A673 (cell line): Measurements from ENCODE around the gene TFAM. TPM values are rescaled to one million over a fixed set of nuclear protein-coding genes. Genes with fewer than 3 reads are reported as not detected.

Experiments used
- BruUV-seq: library from RNA; stranded (reverse); fragments of 400-500 nt; replicated peaks from 2 replicates; lab custom pipeline; 2021; lab: Mats Ljungman, UMichigan
- CTCF ChIA-PET: fragments of 300-600 bp; sonication (Branson Sonifier 250); formaldehyde crosslinking; loops from one replicate; lab custom pipeline; 2022; ENCODE audit warnings: antibody characterized with exemption; lab: Charles Lee
- POLR2A ChIA-PET: fragments of 300-600 bp; sonication (Branson Sonifier 250); formaldehyde crosslinking; loops from one replicate; lab custom pipeline; 2022; ENCODE audit warnings: antibody characterized with exemption; ENCODE audit not compliant: low non-redundant PET; lab: Charles Lee
- DNase-seq: peaks from one replicate; pipeline ENCODE4 v3.0.0-alpha.2; 2015; ENCODE audit warnings: low spot score
- H3K27ac ChIP-seq: fragments of 200-600 bp; sonication (generic); 2 replicates; pipeline ENCODE4 v1.5.1; 2016; ENCODE audit warnings: mixed run types, low read depth, mild to moderate bottlenecking, mixed read lengths, antibody characterized with exemption, low read length; ENCODE audit not compliant: poor library complexity, severe bottlenecking
- H3K27me3 ChIP-seq: fragments of 200-600 bp; sonication (generic); replicated peaks from 2 replicates; pipeline ENCODE4 v1.6.1; 2017; ENCODE audit warnings: mixed run types, low read depth, mild to moderate bottlenecking, mixed read lengths, antibody characterized with exemption, low read length; ENCODE audit not compliant: insufficient read depth, poor library complexity
- H3K36me3 ChIP-seq: fragments of 200-600 bp; sonication (generic); 2 replicates; pipeline ENCODE4 v1.6.1; 2016; ENCODE audit warnings: mixed run types, mild to moderate bottlenecking, mixed read lengths, antibody characterized with exemption, low read length; ENCODE audit not compliant: insufficient read depth, poor library complexity, severe bottlenecking
- H3K4me1 ChIP-seq: fragments of 200-600 bp; sonication (generic); 2 replicates; pipeline ENCODE4 v1.6.1; 2017; ENCODE audit warnings: mixed run types, mild to moderate bottlenecking, mixed read lengths, antibody characterized with exemption, low read length; ENCODE audit not compliant: insufficient read depth, poor library complexity, severe bottlenecking
- H3K4me3 ChIP-seq: fragments of 200-600 bp; sonication (generic); 2 replicates; pipeline ENCODE4 v1.5.1; 2016; ENCODE audit warnings: low read depth, mixed run types, mild to moderate bottlenecking, mixed read lengths, low read length; ENCODE audit not compliant: poor library complexity, severe bottlenecking
- H3K9me3 ChIP-seq: fragments of 200-600 bp; sonication (generic); 2 replicates; pipeline ENCODE4 v1.6.1; 2016; ENCODE audit warnings: mixed run types, low read depth, mild to moderate bottlenecking, mixed read lengths, antibody characterized with exemption, low read length; ENCODE audit not compliant: poor library complexity, severe bottlenecking
- CTCF ChIP-seq: fragments of 300-800, 200-600 bp; sonication (generic); conservative IDR thresholded peaks from 2 replicates; pipeline ENCODE4 v1.5.1; 2017; ENCODE audit warnings: low read depth, mild to moderate bottlenecking, antibody characterized with exemption, low read length, moderate library complexity, mixed read lengths
- EZH2 ChIP-seq: fragments of 200-600 bp; sonication (generic); IDR thresholded peaks from 2 replicates; pipeline ENCODE4 v1.6.1; 2017; ENCODE audit warnings: borderline replicate concordance, low read depth, mild to moderate bottlenecking, mixed read lengths, antibody characterized with exemption, low read length; ENCODE audit not compliant: poor library complexity, severe bottlenecking
- intact Hi-C: fragments of 100-400 bp; cut with micrococcal nuclease; formaldehyde crosslinking; loops from one replicate; pipeline ENCODE4 v1.10.0; 2022; ENCODE audit not compliant: unreplicated experiment
- total RNA-seq: library from RNA; stranded (reverse); gene quantifications from 2 replicates; pipeline ENCODE4 v1.2.3, GENCODE V29; 2021

Gene TFAM
- total RNA-seq, 1 experiment from 2014 or later, result 113 TPM

- peaks cover 11% of the 10 kb centered on the region for H3K36me3 ChIP-seq
- TF ChIP-seq CTCF, result no peak
- TF ChIP-seq EZH2, result no peak
- BruUV-seq, result no TSS peak
- no peaks in the 10 kb centered on the region for H3K27me3 ChIP-seq
- intact Hi-C loops, result loop anchor here (5.0 kb wide), 1 partner anchor 45 kb away; the partner anchor contains the start of gene UBE2D1
- H3K4me3 ChIP-seq, result no peak overlapping the region
- peaks cover 7% of the 10 kb centered on the region for H3K4me1 ChIP-seq
- ChIA-PET POLR2A (no interaction called here), CTCF (no interaction called here)
- no peak for DNase-seq
- H3K9me3 ChIP-seq, result no peaks in the 10 kb centered on the region
- H3K27ac ChIP-seq, result no peak overlapping the region
Measured at GRCh38 chr10:58382489-58382995, 2.7 kb upstream of the TFAM start.

- Histone ChIP-seq H3K9me3 (no peaks in the 10 kb centered on the region), H3K27ac (no peak overlapping the region), H3K27me3 (no peaks in the 10 kb centered on the region), H3K36me3 (peaks cover 26% of the 10 kb centered on the region), H3K4me3 (peak overlapping the region; percentile 80), H3K4me1 (peaks cover 7% of the 10 kb centered on the region)
- no peak for DNase-seq
- TF ChIP-seq EZH2 (no peak), CTCF (no peak)
- POLR2A ChIA-PET, result interaction anchor here (0.6 kb wide), 1 partner anchor 111 kb away, joined by 3 read pairs; no protein-coding TSS in a partner anchor
- intact Hi-C loops, result loop anchor here (2.0 to 5.0 kb wide), 2 partner anchors 47 to 207 kb away; partner anchors contain the start of gene UBE2D1
- CTCF ChIA-PET, result interaction anchor here (0.8 kb wide), 1 partner anchor 84 kb away, joined by 3 read pairs; no protein-coding TSS in a partner anchor
- BruUV-seq, result no TSS peak
Measured at GRCh38 chr10:58384095-58384494, 1.1 kb upstream of the TFAM start.

- Histone ChIP-seq H3K4me3 (peak overlapping the region; percentile 80), H3K36me3 (peaks cover 31% of the 10 kb centered on the region), H3K27ac (peak overlapping the region; percentile 84), H3K9me3 (no peaks in the 10 kb centered on the region), H3K4me1 (peaks cover 7% of the 10 kb centered on the region), H3K27me3 (no peaks in the 10 kb centered on the region)
- BruUV-seq, result no TSS peak
- no peak for DNase-seq
- ChIA-PET POLR2A (interaction anchor here (0.6 kb wide), 1 partner anchor 112 kb away, joined by 3 read pairs; no protein-coding TSS in a partner anchor), CTCF (interaction anchor here (0.8 kb wide), 1 partner anchor 84 kb away, joined by 3 read pairs; no protein-coding TSS in a partner anchor)
- intact Hi-C loops, result loop anchor here (2.0 to 5.0 kb wide), 2 partner anchors 47 to 208 kb away; partner anchors contain the start of gene UBE2D1
- no peak for TF ChIP-seq CTCF
- no peak for TF ChIP-seq EZH2
Measured at GRCh38 chr10:58384544-58384998, 639 bp upstream of the TFAM start.
